GM21529 (cell line): ENCODE data around the gene HNF1A.
"Not testable (repeated sequence)": the region's sequence is repeated elsewhere in the genome, so short reads cannot be mapped to it uniquely, and the experiment has no call there.

Experiments used
- ATAC-seq: cut with Tn5 transposase; IDR thresholded peaks from one replicate; pipeline ENCODE4 v1.9.1; 2021; ENCODE audit not compliant: unreplicated experiment

The HNF1A gene, protein sequence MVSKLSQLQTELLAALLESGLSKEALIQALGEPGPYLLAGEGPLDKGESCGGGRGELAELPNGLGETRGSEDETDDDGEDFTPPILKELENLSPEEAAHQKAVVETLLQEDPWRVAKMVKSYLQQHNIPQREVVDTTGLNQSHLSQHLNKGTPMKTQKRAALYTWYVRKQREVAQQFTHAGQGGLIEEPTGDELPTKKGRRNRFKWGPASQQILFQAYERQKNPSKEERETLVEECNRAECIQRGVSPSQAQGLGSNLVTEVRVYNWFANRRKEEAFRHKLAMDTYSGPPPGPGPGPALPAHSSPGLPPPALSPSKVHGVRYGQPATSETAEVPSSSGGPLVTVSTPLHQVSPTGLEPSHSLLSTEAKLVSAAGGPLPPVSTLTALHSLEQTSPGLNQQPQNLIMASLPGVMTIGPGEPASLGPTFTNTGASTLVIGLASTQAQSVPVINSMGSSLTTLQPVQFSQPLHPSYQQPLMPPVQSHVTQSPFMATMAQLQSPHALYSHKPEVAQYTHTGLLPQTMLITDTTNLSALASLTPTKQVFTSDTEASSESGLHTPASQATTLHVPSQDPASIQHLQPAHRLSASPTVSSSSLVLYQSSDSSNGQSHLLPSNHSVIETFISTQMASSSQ

GRCh38 chr12:120978296-120979219 is at the start of gene HNF1A:
TSS of gene HNF1A (plus strand) at chr12:120978543. CDS start at chr12:120978769, 226 bp downstream.
- ATAC-seq = no peak

- no peak for ATAC-seq
Measured at GRCh38 chr12:120928864-120929652, 49.3 kb upstream of the HNF1A start.

GRCh38 chr12:120930032-120930431 is 48.3 kb upstream of the HNF1A start:
- ATAC-seq = no peak

- ATAC-seq = no peak
Measured at GRCh38 chr12:120932058-120932457, 46.3 kb upstream of the HNF1A start.

DNA sequence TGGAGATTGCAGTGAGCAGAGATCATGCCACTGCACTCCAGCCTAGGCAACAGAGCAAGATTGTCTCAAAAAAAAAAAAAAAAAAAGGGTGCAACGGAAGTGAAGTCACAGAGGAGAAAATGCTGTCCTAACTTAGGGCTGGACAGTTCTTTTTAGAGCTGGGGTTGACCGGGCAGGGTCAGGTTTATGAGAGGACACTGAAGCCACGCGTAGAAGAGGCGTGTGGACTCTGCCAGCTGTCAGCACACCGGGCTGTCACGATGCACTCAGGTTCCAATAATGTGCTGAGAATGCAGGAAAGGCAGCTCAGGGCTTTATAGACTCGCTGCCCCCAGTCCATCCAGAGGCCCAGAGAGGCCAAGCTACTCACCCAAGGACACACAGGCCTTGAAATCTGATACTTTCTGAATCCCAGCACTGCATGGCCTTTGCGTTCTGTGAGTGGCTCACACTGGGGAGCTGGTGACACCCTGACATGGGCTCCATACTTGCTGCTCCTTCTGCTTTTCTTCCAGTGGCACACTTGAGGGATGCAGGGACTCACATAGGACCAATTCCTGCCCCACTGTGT is 45.3 kb upstream of the HNF1A start:
- no peak for ATAC-seq

GRCh38 chr12:120933786-120934185 is 44.6 kb upstream of the HNF1A start:
- no peak for ATAC-seq

GRCh38 chr12:120936197-120936596 is 42.1 kb upstream of the HNF1A start:
- ATAC-seq = no peak

GRCh38 chr12:120938496-120938895 is 39.8 kb upstream of the HNF1A start:
- ATAC-seq = no peak

GRCh38 chr12:120939523-120939922 is 38.8 kb upstream of the HNF1A start:
- no peak for ATAC-seq

DNA sequence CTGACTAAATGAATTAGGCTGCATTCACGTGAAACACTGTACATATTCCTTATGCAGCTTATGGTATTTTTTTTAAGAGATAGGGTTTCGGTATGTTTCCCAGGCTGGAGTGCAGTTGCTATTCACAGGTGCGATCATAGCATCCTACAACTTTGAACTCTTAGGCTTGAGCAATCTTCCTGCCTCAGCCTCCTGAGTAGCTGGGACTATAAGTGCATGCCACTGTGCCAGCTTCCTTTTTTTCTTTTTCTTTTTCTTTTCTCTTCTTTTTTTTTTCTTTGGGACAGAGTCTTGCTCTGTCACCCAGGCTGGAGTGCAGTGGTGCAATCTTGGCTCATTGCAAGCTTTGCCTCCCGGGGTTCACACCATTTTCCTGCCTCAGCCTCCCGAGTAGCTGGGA is 38.3 kb upstream of the HNF1A start:
- no peak for ATAC-seq

GRCh38 chr12:120940799-120941198 is 37.5 kb upstream of the HNF1A start:
- no peak for ATAC-seq

GRCh38 chr12:120941412-120941811 is 36.9 kb upstream of the HNF1A start:
- no peak for ATAC-seq

- ATAC-seq = no peak
Measured at GRCh38 chr12:120941846-120942405, 36.4 kb upstream of the HNF1A start.

DNA sequence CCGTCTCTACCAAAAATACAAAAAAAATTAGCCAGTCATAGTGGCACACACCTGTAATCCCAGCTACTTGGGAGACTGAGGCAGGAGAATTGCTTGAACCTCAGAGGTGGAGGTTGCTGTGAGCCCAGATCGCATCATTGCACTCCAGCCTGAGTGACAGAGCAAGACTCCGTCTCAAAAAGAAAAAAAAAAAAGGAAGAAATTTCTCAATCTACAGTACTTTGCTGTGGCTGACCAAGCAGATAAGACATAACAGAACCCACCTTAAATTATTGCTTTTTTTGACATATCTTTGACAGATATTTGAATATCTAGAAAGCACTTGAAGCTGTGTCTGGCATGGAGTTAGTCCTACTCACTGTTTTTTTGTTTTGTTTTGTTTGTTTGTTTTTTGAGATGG is 34.9 kb upstream of the HNF1A start:
- no peak for ATAC-seq

- no peak for ATAC-seq
Measured at GRCh38 chr12:120944645-120945217, 33.6 kb upstream of the HNF1A start.

GRCh38 chr12:120945516-120945915 is 32.8 kb upstream of the HNF1A start:
- not testable (repeated sequence) for ATAC-seq

DNA sequence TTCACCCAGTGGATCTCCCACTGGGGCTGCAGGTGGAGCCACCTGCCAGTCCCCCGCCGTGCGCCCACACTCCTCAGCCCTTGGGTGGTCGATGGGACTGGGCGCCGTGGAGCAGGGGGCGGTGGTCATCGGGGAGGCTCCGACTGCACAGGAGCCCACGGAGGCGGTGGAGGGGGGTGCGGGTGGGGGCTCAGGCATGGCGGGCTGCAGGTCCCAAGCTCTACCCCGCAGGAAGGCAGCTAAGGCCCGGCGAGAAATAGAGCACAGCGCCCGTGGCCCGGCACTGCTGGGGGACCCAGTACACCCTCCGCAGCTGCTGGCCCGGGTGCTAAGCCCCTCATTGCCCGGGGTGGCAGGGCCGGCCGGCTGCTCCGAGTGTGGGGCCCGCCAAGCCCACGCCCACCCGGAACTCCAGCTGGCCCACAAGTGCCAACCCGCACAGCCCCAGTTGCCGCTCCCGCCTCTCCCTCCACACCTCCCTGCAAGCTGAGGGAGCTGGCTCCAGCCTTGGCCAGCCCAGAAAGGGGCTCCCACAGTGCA is 28.0 kb upstream of the HNF1A start:
- not testable (repeated sequence) for ATAC-seq

DNA sequence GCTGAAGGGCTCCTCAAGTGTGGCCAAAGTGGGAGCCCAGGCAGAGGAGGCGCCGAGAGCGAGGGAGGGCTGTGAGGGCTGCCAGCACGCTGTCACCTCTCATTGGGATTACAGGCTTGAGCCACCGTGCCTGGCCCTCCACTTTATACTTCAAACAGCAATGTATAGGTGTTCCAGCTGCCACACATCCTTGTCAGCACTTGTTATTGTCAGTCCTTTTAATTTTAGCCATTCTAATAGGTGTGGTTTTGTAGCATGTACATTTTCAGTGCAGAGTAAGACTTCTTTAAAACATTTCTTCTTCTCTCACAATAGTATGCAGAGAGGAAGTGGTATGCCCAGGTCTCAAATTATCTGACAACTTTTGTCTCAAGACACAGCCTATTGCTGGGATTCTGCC is 27.5 kb upstream of the HNF1A start:
- ATAC-seq = no peak

GRCh38 chr12:120955232-120955631 is 23.1 kb upstream of the HNF1A start:
- no peak for ATAC-seq
